Activated naive CD4-positive, alpha-beta T cell treated with anti-CD3 and anti-CD28 coated beads for 36 hours (primary cell): ENCODE data around the gene FLOT2. TPM values are rescaled to one million over a fixed set of nuclear protein-coding genes. Genes with fewer than 3 reads are reported as not detected.
"Not testable (repeated sequence)": the region's sequence is repeated elsewhere in the genome, so short reads cannot be mapped to it uniquely, and the experiment has no call there.

Source experiments
- CTCF ChIA-PET: fragments of 350-600 bp; sonication (Branson Sonifier 250); formaldehyde crosslinking; loops from one replicate; lab custom pipeline; 2021; ENCODE audit warnings: antibody characterized with exemption; lab: Charles Lee
- DNase-seq: peaks from one replicate; pipeline ENCODE4 v3.0.0-alpha.2; 2020
- H3K27ac Mint-ChIP-seq: one replicate; pipeline ENCODE4 v1.8.0; 2021; ENCODE audit warnings: mild to moderate bottlenecking, mixed read lengths
- H3K27me3 Mint-ChIP-seq: one replicate; pipeline ENCODE4 v1.8.0; 2021; ENCODE audit warnings: low read depth, mixed read lengths
- H3K36me3 Mint-ChIP-seq: one replicate; pipeline ENCODE4 v1.8.0; 2021; ENCODE audit warnings: low read depth, mixed read lengths
- H3K4me1 Mint-ChIP-seq: one replicate; pipeline ENCODE4 v1.8.0; 2021; ENCODE audit warnings: low read depth, mixed read lengths
- H3K4me3 Mint-ChIP-seq: one replicate; pipeline ENCODE4 v1.8.0; 2021; ENCODE audit warnings: mild to moderate bottlenecking, moderate library complexity, mixed read lengths
- H3K9me3 Mint-ChIP-seq: one replicate; pipeline ENCODE4 v1.8.0; 2021; ENCODE audit warnings: mixed read lengths
- intact Hi-C: fragments of 100-400 bp; cut with micrococcal nuclease; formaldehyde crosslinking; loops from one replicate; pipeline ENCODE4 v1.15.1; 2023
- total RNA-seq, 2 experiments: library from RNA; stranded (reverse); gene quantifications; one replicate each; pipeline ENCODE4 v1.2.3, GENCODE V29; 2021

The FLOT2 gene
- total RNA-seq, 2 experiments from 2014 or later, result 66.0 to 71.5 TPM

GRCh38 chr17:28880572-28880945 is 17.0 kb downstream of the FLOT2 start:
- no peaks in the 10 kb centered on the region for H3K9me3 Mint-ChIP-seq

GRCh38 chr17:28879886-28880571 is 17.5 kb downstream of the FLOT2 start:
- peaks cover 23% of the 10 kb centered on the region for H3K36me3 Mint-ChIP-seq
- intact Hi-C loops, result loop anchor here (1.0 to 10.0 kb wide), 4 partner anchors 38 to 305 kb away; partner anchors contain the start of genes ALDOC, FAM222B and PIGS

More at GRCh38 chr17:28880572-28880945, 17.0 kb downstream of the FLOT2 start:
- no peak for DNase-seq
- CTCF ChIA-PET, result interaction anchor here (1.3 kb wide), 1 partner anchor 32 kb away, joined by 8 read pairs; no protein-coding TSS in a partner anchor
- H3K4me3 Mint-ChIP-seq, result no peak overlapping the region
- intact Hi-C loops, result no loop called here
- H3K27ac Mint-ChIP-seq, result no peak overlapping the region
- H3K36me3 Mint-ChIP-seq, result peaks cover 24% of the 10 kb centered on the region
- H3K27me3 Mint-ChIP-seq, result no peaks in the 10 kb centered on the region
- H3K4me1 Mint-ChIP-seq, result peaks cover 29% of the 10 kb centered on the region

GRCh38 chr17:28878981-28879380 is 18.6 kb downstream of the FLOT2 start:
- CTCF ChIA-PET, result interaction anchor here (0.6 to 2.3 kb wide), 11 partner anchors 10 to 152 kb away, joined by 3 to 14 read pairs (median 4); partner anchors contain the start of gene FLOT2
- H3K36me3 Mint-ChIP-seq, result peaks cover 21% of the 10 kb centered on the region
- intact Hi-C loops, result loop anchor here (1.0 to 10.0 kb wide), 4 partner anchors 37 to 304 kb away; partner anchors contain the start of genes ALDOC, FAM222B and PIGS

More at GRCh38 chr17:28879886-28880571, 17.5 kb downstream of the FLOT2 start:
- DNase-seq, result no peak
- Mint-ChIP-seq H3K27me3 (no peaks in the 10 kb centered on the region), H3K9me3 (no peaks in the 10 kb centered on the region), H3K4me1 (peaks cover 34% of the 10 kb centered on the region), H3K4me3 (no peak overlapping the region), H3K27ac (no peak overlapping the region)
- CTCF ChIA-PET, result interaction anchor here (0.6 to 2.3 kb wide), 6 partner anchors 11 to 153 kb away, joined by 3 to 14 read pairs (median 6); no protein-coding TSS in a partner anchor

GRCh38 chr17:28878158-28878910 is 19.2 kb downstream of the FLOT2 start:
- intact Hi-C loops, result loop anchor here (5.0 to 10.0 kb wide), 2 partner anchors 36 to 304 kb away; partner anchors contain the start of genes ALDOC, FAM222B and PIGS
- no peaks in the 10 kb centered on the region for H3K27me3 Mint-ChIP-seq
- no peak for DNase-seq
- H3K4me1 Mint-ChIP-seq, result peaks cover 37% of the 10 kb centered on the region
- peak overlapping the region; percentile 0 for H3K27ac Mint-ChIP-seq
- no peak overlapping the region for H3K4me3 Mint-ChIP-seq
- peaks cover 21% of the 10 kb centered on the region for H3K36me3 Mint-ChIP-seq
- CTCF ChIA-PET, result interaction anchor here (0.6 to 2.3 kb wide), 9 partner anchors 12 to 152 kb away, joined by 3 to 14 read pairs (median 4); partner anchors contain the start of gene FLOT2
- H3K9me3 Mint-ChIP-seq, result no peaks in the 10 kb centered on the region

More at GRCh38 chr17:28878981-28879380, 18.6 kb downstream of the FLOT2 start:
- peak overlapping the region; percentile 8 for H3K27ac Mint-ChIP-seq
- H3K27me3 Mint-ChIP-seq, result no peaks in the 10 kb centered on the region
- H3K4me3 Mint-ChIP-seq, result no peak overlapping the region
- peak; percentile 55 for DNase-seq
- peaks cover 37% of the 10 kb centered on the region for H3K4me1 Mint-ChIP-seq
- no peaks in the 10 kb centered on the region for H3K9me3 Mint-ChIP-seq

GRCh38 chr17:28877150-28877711 is 20.3 kb downstream of the FLOT2 start:
- CTCF ChIA-PET, result interaction anchor here (0.6 kb wide), 1 partner anchor 109 kb away, joined by 3 read pairs; no protein-coding TSS in a partner anchor
- H3K27me3 Mint-ChIP-seq, H3K9me3 Mint-ChIP-seq, H3K27ac Mint-ChIP-seq, DNase-seq, H3K4me3 Mint-ChIP-seq: not testable (repeated sequence)
- peaks cover 37% of the 10 kb centered on the region for H3K4me1 Mint-ChIP-seq
- intact Hi-C loops, result loop anchor here (5.0 to 10.0 kb wide), 2 partner anchors 35 to 302 kb away; partner anchors contain the start of genes ALDOC, FAM222B and PIGS
- peaks cover 21% of the 10 kb centered on the region for H3K36me3 Mint-ChIP-seq

- peaks cover 48% of the 10 kb centered on the region for H3K4me1 Mint-ChIP-seq
- peak; percentile 34 for DNase-seq
- peak overlapping the region; percentile 63 for H3K27ac Mint-ChIP-seq
- CTCF ChIA-PET, result interaction anchor here (1.0 to 1.7 kb wide), 4 partner anchors 17 to 148 kb away, joined by 4 to 7 read pairs (median 6); partner anchors contain the start of gene FLOT2
- peaks cover 16% of the 10 kb centered on the region for H3K36me3 Mint-ChIP-seq
- H3K27me3 Mint-ChIP-seq, result no peaks in the 10 kb centered on the region
- no peaks in the 10 kb centered on the region for H3K9me3 Mint-ChIP-seq
- H3K4me3 Mint-ChIP-seq, result no peak overlapping the region
- intact Hi-C loops, result loop anchor here (1.0 to 10.0 kb wide), 5 partner anchors 21 to 301 kb away; partner anchors contain the start of genes ALDOC, FAM222B, FLOT2 and PIGS
Observed at GRCh38 chr17:28875848-28876550, 21.5 kb downstream of the FLOT2 start.

GRCh38 chr17:28874750-28875149 is 22.8 kb downstream of the FLOT2 start:
- Mint-ChIP-seq H3K4me3 (no peak overlapping the region), H3K27me3 (no peaks in the 10 kb centered on the region), H3K4me1 (peaks cover 50% of the 10 kb centered on the region), H3K9me3 (no peaks in the 10 kb centered on the region), H3K27ac (no peak overlapping the region), H3K36me3 (peaks cover 10% of the 10 kb centered on the region)
- intact Hi-C loops, result loop anchor here (5.0 to 10.0 kb wide), 2 partner anchors 32 to 300 kb away; partner anchors contain the start of genes ALDOC, FAM222B and PIGS
- CTCF ChIA-PET, result interaction anchor here (0.7 to 1.7 kb wide), 2 partner anchors 18 to 26 kb away, joined by 3 to 7 read pairs; no protein-coding TSS in a partner anchor
- no peak for DNase-seq

GRCh38 chr17:28873839-28874238 is 23.7 kb downstream of the FLOT2 start:
- peaks cover 8% of the 10 kb centered on the region for H3K36me3 Mint-ChIP-seq
- no peak for DNase-seq
- no peak overlapping the region for H3K4me3 Mint-ChIP-seq
- no peak overlapping the region for H3K27ac Mint-ChIP-seq
- CTCF ChIA-PET, result interaction anchor here (0.6 kb wide), 1 partner anchor 332 kb away, joined by 4 read pairs; no protein-coding TSS in a partner anchor
- intact Hi-C loops, result loop anchor here (10.0 kb wide), 1 partner anchor 299 kb away; the partner anchor contains the start of genes ALDOC and PIGS
- no peaks in the 10 kb centered on the region for H3K9me3 Mint-ChIP-seq
- peaks cover 50% of the 10 kb centered on the region for H3K4me1 Mint-ChIP-seq
- H3K27me3 Mint-ChIP-seq, result no peaks in the 10 kb centered on the region

- peak; percentile 85 for DNase-seq
- H3K4me3 Mint-ChIP-seq, result no peak overlapping the region
- H3K4me1 Mint-ChIP-seq, result peaks cover 26% of the 10 kb centered on the region
- CTCF ChIA-PET, result interaction anchor here (0.7 to 2.1 kb wide), 9 partner anchors 25 to 420 kb away, joined by 3 to 12 read pairs (median 4); partner anchors contain the start of gene DHRS13
- no peaks in the 10 kb centered on the region for H3K36me3 Mint-ChIP-seq
- no peaks in the 10 kb centered on the region for H3K27me3 Mint-ChIP-seq
- peak overlapping the region; percentile 85 for H3K27ac Mint-ChIP-seq
- intact Hi-C loops, result loop anchor here (1.0 to 10.0 kb wide), 2 partner anchors 32 to 296 kb away; partner anchors contain the start of genes ALDOC, DHRS13 and PIGS
- no peaks in the 10 kb centered on the region for H3K9me3 Mint-ChIP-seq
Observed at GRCh38 chr17:28871056-28871579, 26.4 kb downstream of the FLOT2 start.

- Mint-ChIP-seq H3K36me3 (no peaks in the 10 kb centered on the region), H3K27ac (no peak overlapping the region), H3K9me3 (no peaks in the 10 kb centered on the region), H3K27me3 (no peaks in the 10 kb centered on the region), H3K4me3 (no peak overlapping the region), H3K4me1 (peaks cover 13% of the 10 kb centered on the region)
- DNase-seq, result no peak
- intact Hi-C loops, result no loop called here
- CTCF ChIA-PET, result interaction anchor here (0.6 to 0.7 kb wide), 3 partner anchors 58 to 177 kb away, joined by 4 to 5 read pairs (median 5); no protein-coding TSS in a partner anchor
Observed at GRCh38 chr17:28867276-28867675, 30.3 kb downstream of the FLOT2 start.
